HL-60/S4 treated with phorbol 12-myristate 13-acetate at 8.2 ng/mL for 4 days and 3 days (cell line): ENCODE measurements around the gene PI4K2A.
"Not testable (repeated sequence)": the region's sequence is repeated elsewhere in the genome, so short reads cannot be mapped to it uniquely, and the experiment has no call there.

Experiments used
- in situ Hi-C: fragments of 300-500 bp; cut with MboI; formaldehyde crosslinking; loops from 2 replicates; pipeline ENCODE4 v1.15.0; 2022; ENCODE audit warnings: low sequenced_read_pairs

The PI4K2A gene

GRCh38 chr10:97669571-97669970 lies 29.1 kb downstream of the PI4K2A start:
- in situ Hi-C loops: no loop called here

- in situ Hi-C loops: no loop called here
Measured at GRCh38 chr10:97673736-97674525, 33.5 kb downstream of the PI4K2A start.

- in situ Hi-C loops: no loop called here
Measured at GRCh38 chr10:97675222-97675621, 34.8 kb downstream of the PI4K2A start.

GRCh38 chr10:97676770-97677581 lies 36.5 kb downstream of the PI4K2A start:
- in situ Hi-C loops: no loop called here

GRCh38 chr10:97679594-97679993 lies 39.1 kb downstream of the PI4K2A start:
- in situ Hi-C loops: no loop called here

- in situ Hi-C loops: no loop called here
Measured at GRCh38 chr10:97682042-97682441, 41.6 kb downstream of the PI4K2A start.

GRCh38 chr10:97683556-97684367 lies 43.3 kb downstream of the PI4K2A start:
- in situ Hi-C loops: no loop called here

GRCh38 chr10:97684368-97684713 lies 43.9 kb downstream of the PI4K2A start:
- in situ Hi-C loops: not testable (repeated sequence)

GRCh38 chr10:97684866-97685394 lies 44.5 kb downstream of the PI4K2A start:
- in situ Hi-C loops: no loop called here

- in situ Hi-C loops: no loop called here
Measured at GRCh38 chr10:97685395-97685958, 45.0 kb downstream of the PI4K2A start.

- in situ Hi-C loops: no loop called here
Measured at GRCh38 chr10:97686301-97686961, 46.0 kb downstream of the PI4K2A start.

GRCh38 chr10:97686962-97687784 lies 46.7 kb downstream of the PI4K2A start, which contains the start of gene AVPI1:
Gene AVPI1, minus strand, starts transcription at chr10:97687241. Its CDS starts 7,336 bp downstream, at chr10:97679905.
- in situ Hi-C loops: no loop called here

GRCh38 chr10:97687785-97688781 lies 47.6 kb downstream of the PI4K2A start:
- in situ Hi-C loops: no loop called here

- in situ Hi-C loops: loop anchor here (10.0 kb wide), 1 partner anchor 1285 kb away; no protein-coding TSS in a partner anchor
Measured at GRCh38 chr10:97689559-97690020, 49.1 kb downstream of the PI4K2A start.

GRCh38 chr10:97690133-97690532 lies 49.7 kb downstream of the PI4K2A start:
- in situ Hi-C loops: loop anchor here (10.0 kb wide), 1 partner anchor 1285 kb away; no protein-coding TSS in a partner anchor

GRCh38 chr10:97698072-97698655 lies 57.7 kb downstream of the PI4K2A start:
- in situ Hi-C loops: loop anchor here (10.0 kb wide), 1 partner anchor 1293 kb away; no protein-coding TSS in a partner anchor

- in situ Hi-C loops: no loop called here
Measured at GRCh38 chr10:97701438-97702069, 61.1 kb downstream of the PI4K2A start.
